Uterus (tissue), 4 donors: ENCODE measurements around the gene DNAJB13. TPM values are rescaled to one million over a fixed set of nuclear protein-coding genes. Genes with fewer than 3 reads are reported as not detected.
"Not testable (repeated sequence)": the region's sequence is repeated elsewhere in the genome, so short reads cannot be mapped to it uniquely, and the experiment has no call there.

Experiments
- DNase-seq, 2 donors: peaks; one replicate each; pipeline ENCODE4 v3.0.0-alpha.2; 2019 to 2020
- H3K27ac ChIP-seq, 2 donors: fragments of 200-600 bp; sonication (generic); 1 replicate in 1 of 2; 2 replicates in 1 of 2; pipeline ENCODE4 v1.5.1; 2016 to 2018
- H3K27me3 ChIP-seq, 2 donors: fragments of 200-600 bp; sonication (generic); one replicate each; pipeline ENCODE4 v1.5.1; 2018 to 2019; ENCODE audit warnings: control low read depth in 1 of 2
- H3K36me3 ChIP-seq, 2 donors: fragments of 200-600 bp; sonication (generic); one replicate each; pipeline ENCODE4 v1.5.1; 2019; ENCODE audit warnings: control low read depth in 1 of 2
- H3K4me1 ChIP-seq, 2 donors: fragments of 200-600 bp; sonication (generic); one replicate each; pipeline ENCODE4 v1.5.1; 2018 to 2019; ENCODE audit warnings: control low read depth in 1 of 2
- H3K4me3 ChIP-seq, 2 donors: fragments of 200-600 bp; sonication (generic); 1 replicate in 1 of 2; 2 replicates in 1 of 2; pipeline ENCODE4 v1.5.1; 2018 to 2019; ENCODE audit warnings: mild to moderate bottlenecking in 1 of 2
- H3K9me3 ChIP-seq, 2 donors: fragments of 200-600 bp; sonication (generic); one replicate each; pipeline ENCODE4 v1.5.1; 2019; ENCODE audit warnings: control low read depth in 1 of 2
- POLR2A ChIP-seq, 2 donors: fragments of 450-650 bp; IDR thresholded peaks; one replicate each; pipeline ENCODE4 v1.6.1; 2016; ENCODE audit warnings: antibody characterized with exemption in 2 of 2, mild to moderate bottlenecking in 1 of 2, moderate library complexity in 1 of 2
- intact Hi-C: fragments of 100-400 bp; cut with DNase I; formaldehyde crosslinking; loops from one replicate; pipeline ENCODE4 v1.15.1; 2023; ENCODE audit warnings: low total_unique reads
- total RNA-seq, 4 donors: library from RNA; depleted of rRNA in 3 of 4; stranded (reverse); fragments of >200 nt in 3 of 4; gene quantifications; one replicate each; pipeline versions ENCODE4 v1.1.0 to v1.2.4, GENCODE V29; 2014 to 2023
- TF ChIP-seq, protein P1 (sequence below), 4 experiments: fragments of 200-600 bp in 2 of 4; fragments of 450-650 bp in 2 of 4; sonication (generic) in 2 of 4; IDR thresholded peaks; one replicate each; pipeline ENCODE4 v1.5.1; 2016 to 2019; ENCODE audit warnings: antibody characterized with exemption in 4 of 4, mild to moderate bottlenecking in 2 of 4, moderate library complexity in 1 of 4
- donor health status: DM: yes; HTN: yes; CAD: no.

Gene DNAJB13
- total RNA-seq, 4 donors from 2014 or later = 1.9 to 9.1 (median 4.6) TPM; not detected in 1

DNA sequence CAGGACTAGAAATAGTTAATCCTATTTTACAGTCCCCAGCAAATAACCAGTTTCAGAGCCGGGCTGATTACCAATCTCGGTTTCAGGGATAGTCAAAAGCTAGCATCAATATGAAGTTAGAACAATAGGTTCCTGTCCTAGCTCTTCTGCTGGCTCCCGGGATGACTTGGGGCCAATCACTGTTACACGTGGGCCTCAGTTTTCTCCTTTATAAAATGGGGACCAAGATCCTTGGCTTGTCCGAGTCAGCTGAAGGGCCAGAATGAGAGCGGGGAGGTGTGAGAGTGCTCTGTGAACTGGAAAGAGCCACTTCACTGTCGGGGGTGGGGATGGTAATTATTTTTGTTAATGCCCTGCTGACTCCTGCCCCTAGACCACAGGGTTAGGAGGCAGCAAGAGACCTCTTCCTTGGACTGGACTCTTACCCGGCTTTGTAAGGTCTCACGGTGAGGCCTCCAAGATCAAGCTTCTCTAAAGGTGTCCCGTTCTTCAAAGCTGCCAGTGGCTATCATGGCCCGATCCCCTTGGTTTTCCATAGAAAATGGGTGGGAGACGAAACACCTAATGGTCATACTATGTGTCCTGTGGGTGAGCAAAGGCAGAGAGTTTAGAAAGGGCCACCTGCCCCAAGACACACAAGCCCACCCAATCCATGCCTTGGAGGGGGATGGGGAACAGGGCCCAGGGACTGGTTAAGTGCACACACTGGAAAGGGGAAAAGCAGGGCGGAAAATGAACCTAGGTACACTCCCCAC lies 30.4 kb downstream of the DNAJB13 start:
- H3K36me3 ChIP-seq = no peaks in the 10 kb centered on the region
- intact Hi-C loops = no loop called here

DNA sequence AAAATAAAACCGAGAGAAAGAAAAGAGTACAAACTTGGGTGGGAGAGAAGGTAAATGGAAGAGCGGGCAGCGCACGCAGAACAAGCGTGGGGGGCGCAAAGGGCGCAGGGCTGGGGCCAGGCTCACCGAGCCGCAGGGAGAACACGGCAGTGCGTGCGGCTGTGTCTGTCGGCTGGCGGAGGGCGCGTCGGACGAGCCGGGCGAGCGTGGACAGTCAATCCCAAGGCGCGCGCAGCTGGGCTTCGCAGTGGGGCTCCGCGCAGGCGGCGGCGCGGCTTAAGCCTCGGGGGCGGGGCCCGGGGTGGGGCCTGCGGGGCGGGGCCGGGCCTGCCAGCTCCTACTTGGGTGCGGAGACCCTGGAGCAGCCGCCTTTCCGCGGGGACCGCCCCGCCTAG lies 31.8 kb downstream of the DNAJB13 start, which contains the start of gene UCP2:
UCP2 (minus strand) TSS at position 249 of the 395 bp plus-strand sequence. CDS start 4,465 bp downstream, outside the sequence.
- intact Hi-C loops = no loop called here
- DNase-seq = peak; percentile 66 to 76
- peak within 1 kb of the TSS; percentile 47 to 59 for H3K4me3 ChIP-seq

More for the DNA sequence above, 30.4 kb downstream of the DNAJB13 start:
- Histone ChIP-seq H3K27ac (no peak overlapping the region), H3K4me1 (peaks cover 0 to 6% of the 10 kb centered on the region in 2 donors), H3K4me3 (no peak overlapping the region), H3K9me3 (no peaks in the 10 kb centered on the region), H3K27me3 (no peaks in the 10 kb centered on the region)
- TF ChIP-seq POLR2A (IDR thresholded peaks at IDR 0.05) = no peak
- TF ChIP-seq, protein P1, sequence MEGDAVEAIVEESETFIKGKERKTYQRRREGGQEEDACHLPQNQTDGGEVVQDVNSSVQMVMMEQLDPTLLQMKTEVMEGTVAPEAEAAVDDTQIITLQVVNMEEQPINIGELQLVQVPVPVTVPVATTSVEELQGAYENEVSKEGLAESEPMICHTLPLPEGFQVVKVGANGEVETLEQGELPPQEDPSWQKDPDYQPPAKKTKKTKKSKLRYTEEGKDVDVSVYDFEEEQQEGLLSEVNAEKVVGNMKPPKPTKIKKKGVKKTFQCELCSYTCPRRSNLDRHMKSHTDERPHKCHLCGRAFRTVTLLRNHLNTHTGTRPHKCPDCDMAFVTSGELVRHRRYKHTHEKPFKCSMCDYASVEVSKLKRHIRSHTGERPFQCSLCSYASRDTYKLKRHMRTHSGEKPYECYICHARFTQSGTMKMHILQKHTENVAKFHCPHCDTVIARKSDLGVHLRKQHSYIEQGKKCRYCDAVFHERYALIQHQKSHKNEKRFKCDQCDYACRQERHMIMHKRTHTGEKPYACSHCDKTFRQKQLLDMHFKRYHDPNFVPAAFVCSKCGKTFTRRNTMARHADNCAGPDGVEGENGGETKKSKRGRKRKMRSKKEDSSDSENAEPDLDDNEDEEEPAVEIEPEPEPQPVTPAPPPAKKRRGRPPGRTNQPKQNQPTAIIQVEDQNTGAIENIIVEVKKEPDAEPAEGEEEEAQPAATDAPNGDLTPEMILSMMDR (IDR thresholded peaks at IDR 0.05) = no peak
- DNase-seq = no peak

DNA sequence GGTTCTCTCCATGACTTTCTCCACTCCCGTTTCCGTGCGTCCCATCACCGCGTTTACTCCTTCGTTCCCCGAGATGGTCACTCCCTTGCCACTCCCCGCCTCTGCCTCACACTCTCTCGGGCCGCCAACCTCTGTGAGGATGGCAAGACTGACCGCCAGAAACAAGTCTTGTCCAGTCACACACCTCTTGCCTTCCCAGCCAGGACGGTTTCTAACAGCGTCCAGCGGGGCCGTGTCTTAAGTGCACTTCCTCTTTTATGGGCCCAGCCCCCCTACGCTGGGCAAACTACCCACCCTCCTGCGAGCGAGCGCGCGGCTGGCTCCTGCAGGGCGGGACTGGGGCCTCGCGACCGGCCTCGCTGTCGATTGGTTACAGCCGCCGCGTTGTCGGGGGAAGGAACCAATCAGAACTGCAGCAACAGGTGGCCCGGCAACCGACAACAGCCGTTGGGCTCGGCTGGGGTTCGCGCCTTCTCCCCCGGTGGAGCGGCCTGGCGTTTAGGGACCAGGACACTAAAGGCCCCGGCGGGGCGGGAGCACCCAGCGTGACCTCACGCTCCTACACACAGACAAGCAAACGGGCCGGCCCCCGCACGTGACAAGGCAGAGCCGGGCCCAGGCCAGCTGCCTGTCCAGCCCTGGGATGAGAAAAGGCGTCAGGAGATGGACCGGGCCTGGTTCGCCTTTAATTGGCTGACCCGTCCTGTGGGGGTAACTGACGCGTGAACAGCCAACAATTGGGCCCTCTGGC lies 32.3 kb downstream of the DNAJB13 start:
- DNase-seq = peak; percentile 80 to 82
- Histone ChIP-seq H3K27me3 (no peaks in the 10 kb centered on the region), H3K27ac (peak overlapping the region; percentile 63 to 86), H3K4me1 (peaks cover 0 to 6% of the 10 kb centered on the region in 2 donors), H3K4me3 (peak overlapping the region; percentile 47 to 59), H3K36me3 (no peaks in the 10 kb centered on the region), H3K9me3 (no peaks in the 10 kb centered on the region)
- intact Hi-C loops = no loop called here
- TF ChIP-seq POLR2A (IDR thresholded peaks at IDR 0.05) = peak in 1 of 2 donors; percentile 49
- TF ChIP-seq, protein P1 (IDR thresholded peaks at IDR 0.05) = no peak

More for the DNA sequence above, 31.8 kb downstream of the DNAJB13 start, which contains the start of gene UCP2:
- peaks cover 0 to 6% of the 10 kb centered on the region in 2 donors for H3K4me1 ChIP-seq
- H3K9me3 ChIP-seq = no peaks in the 10 kb centered on the region
- no peaks in the 10 kb centered on the region for H3K27me3 ChIP-seq
- H3K27ac ChIP-seq = peak within 1 kb of the TSS; percentile 63 to 86
- TF ChIP-seq, protein P1 (IDR thresholded peaks at IDR 0.05) = no peak
- no peak for TF ChIP-seq POLR2A (IDR thresholded peaks at IDR 0.05)
- H3K36me3 ChIP-seq = no peaks in the 10 kb centered on the region

DNA sequence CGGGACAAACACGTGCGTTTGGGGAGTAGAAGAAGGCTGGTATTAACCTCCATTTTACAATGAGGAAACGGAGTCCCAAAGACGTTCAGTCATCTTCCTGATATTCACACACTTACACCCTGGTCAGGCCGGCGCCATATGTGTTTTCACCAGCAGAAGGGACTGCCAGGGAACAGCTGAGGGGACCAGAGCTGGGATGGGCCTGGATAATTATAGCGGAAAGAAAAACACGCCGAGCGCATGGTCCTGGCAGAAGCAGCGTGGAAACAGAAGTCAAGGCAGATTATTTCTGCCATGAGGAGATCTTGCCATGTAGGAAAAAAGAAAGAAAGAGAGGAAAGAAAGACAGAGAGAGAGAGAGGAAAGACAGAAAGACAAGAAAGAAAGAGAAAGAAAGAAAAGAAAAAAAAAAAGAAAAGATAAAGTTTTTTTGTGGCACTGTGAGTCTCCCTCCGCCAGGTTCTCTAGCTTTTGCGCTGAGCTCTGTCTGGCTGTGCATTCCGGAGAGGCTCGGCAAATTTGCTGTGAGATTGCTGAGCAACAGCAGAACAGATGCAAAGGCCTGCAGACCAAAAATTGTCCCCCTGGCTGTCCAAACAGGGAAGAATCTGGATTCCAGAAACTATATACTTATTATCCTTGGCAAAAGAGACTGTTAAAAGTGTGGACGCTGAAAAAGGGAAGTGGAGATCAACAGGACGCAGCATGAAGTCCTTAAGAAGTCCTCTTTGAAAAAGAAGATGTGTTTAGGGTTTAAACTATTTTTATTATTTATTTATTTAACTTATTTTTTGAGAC lies 33.1 kb downstream of the DNAJB13 start:
- Histone ChIP-seq H3K9me3 (no peaks in the 10 kb centered on the region), H3K27ac (peak overlapping the region; percentile 63 to 86), H3K36me3 (no peaks in the 10 kb centered on the region), H3K4me3 (peak overlapping the region; percentile 47 to 59), H3K4me1 (peaks cover 0 to 6% of the 10 kb centered on the region in 2 donors), H3K27me3 (no peaks in the 10 kb centered on the region)
- no peak for TF ChIP-seq POLR2A (IDR thresholded peaks at IDR 0.05)
- TF ChIP-seq, protein P1 (IDR thresholded peaks at IDR 0.05) = no peak
- no peak for DNase-seq
- intact Hi-C loops = no loop called here

DNA sequence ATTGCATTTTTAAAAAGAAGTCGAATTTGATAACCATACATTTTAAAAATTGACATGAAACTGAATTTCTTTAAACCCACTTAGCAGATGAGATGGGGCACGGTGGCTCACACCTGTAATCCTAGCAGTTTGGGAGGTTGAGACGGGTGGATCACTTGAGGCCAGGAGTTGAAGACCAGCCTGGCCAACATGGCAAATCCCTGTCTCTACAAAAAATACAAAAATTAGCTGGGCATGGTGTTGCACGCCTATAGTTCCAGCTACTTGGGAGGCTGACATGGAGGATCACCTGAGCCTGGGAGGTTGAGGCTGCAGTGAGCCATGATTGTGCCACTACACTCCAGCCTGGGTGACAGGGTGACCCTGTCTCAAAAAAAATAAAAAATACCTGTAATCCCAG lies 34.8 kb downstream of the DNAJB13 start:
- H3K9me3 ChIP-seq, intact Hi-C loops, H3K4me1 ChIP-seq, H3K4me3 ChIP-seq, H3K36me3 ChIP-seq, H3K27me3 ChIP-seq, H3K27ac ChIP-seq, DNase-seq: not testable (repeated sequence)
